MM.1S (cell line): ENCODE data around the gene CALB2.

ENCODE experiments used
- EZH2phosphoT487 ChIP-seq: fragments of 300-600 bp; sonication (generic); IDR thresholded peaks from 2 replicates; pipeline ENCODE4 v1.6.1; 2018; ENCODE audit warnings: antibody characterized with exemption, low read length
- TF ChIP-seq, protein P1 (sequence below): fragments of 300-600 bp; sonication (generic); IDR thresholded peaks from 2 replicates; pipeline ENCODE4 v1.5.1; 2016; ENCODE audit warnings: antibody characterized with exemption, low read length, mixed read lengths

DNA sequence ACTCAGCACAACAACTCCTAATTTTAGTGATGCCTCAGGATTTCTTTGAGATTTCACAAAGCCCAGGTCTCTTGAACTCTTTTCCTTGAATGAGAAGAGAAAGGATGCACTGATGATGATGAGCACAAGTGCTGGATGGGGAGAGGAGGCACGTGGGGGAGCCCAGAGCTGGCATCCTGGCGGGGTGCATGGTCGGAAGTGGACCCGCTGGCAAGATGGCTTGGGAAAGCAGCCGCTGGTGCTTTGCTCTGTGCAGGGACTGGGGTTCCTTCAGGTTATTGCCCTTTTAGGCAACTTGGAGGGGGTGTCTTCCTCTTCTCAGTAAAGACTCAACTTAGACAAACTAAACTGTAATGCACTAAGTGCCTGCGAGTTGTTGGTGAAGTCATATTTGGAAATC lies 22.3 kb downstream of the CALB2 start:
- TF ChIP-seq, protein P1, sequence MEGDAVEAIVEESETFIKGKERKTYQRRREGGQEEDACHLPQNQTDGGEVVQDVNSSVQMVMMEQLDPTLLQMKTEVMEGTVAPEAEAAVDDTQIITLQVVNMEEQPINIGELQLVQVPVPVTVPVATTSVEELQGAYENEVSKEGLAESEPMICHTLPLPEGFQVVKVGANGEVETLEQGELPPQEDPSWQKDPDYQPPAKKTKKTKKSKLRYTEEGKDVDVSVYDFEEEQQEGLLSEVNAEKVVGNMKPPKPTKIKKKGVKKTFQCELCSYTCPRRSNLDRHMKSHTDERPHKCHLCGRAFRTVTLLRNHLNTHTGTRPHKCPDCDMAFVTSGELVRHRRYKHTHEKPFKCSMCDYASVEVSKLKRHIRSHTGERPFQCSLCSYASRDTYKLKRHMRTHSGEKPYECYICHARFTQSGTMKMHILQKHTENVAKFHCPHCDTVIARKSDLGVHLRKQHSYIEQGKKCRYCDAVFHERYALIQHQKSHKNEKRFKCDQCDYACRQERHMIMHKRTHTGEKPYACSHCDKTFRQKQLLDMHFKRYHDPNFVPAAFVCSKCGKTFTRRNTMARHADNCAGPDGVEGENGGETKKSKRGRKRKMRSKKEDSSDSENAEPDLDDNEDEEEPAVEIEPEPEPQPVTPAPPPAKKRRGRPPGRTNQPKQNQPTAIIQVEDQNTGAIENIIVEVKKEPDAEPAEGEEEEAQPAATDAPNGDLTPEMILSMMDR, result no peak
- TF ChIP-seq EZH2phosphoT487, result no peak
